ENCODE data around the gene ARHGAP25.
"Not testable (repeated sequence)": the region's sequence is repeated elsewhere in the genome, so short reads cannot be mapped to it uniquely, and the experiment has no call there.

ARHGAP25 gene

DNA sequence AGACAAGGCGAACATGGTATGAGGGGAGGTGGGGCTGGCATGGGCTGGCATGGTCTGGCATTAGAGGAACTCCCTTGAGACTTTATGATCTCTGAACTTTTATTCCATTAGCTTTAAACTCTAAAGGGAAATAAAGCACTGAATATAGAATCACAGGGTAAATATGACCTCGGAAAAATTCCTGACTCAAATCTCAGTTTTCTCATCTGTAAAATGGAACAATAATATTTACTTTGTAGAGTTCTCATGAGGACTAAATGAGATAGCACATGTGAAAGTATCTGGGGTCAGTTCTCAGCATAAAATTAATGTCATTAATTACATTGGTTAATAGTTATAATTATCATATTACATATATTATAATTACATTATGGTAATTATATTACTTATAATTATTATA lies 65.9 kb downstream of the ARHGAP25 start:
- no peak overlapping the region for H3K27ac ChIP-seq
- TF ChIP-seq, protein P1, sequence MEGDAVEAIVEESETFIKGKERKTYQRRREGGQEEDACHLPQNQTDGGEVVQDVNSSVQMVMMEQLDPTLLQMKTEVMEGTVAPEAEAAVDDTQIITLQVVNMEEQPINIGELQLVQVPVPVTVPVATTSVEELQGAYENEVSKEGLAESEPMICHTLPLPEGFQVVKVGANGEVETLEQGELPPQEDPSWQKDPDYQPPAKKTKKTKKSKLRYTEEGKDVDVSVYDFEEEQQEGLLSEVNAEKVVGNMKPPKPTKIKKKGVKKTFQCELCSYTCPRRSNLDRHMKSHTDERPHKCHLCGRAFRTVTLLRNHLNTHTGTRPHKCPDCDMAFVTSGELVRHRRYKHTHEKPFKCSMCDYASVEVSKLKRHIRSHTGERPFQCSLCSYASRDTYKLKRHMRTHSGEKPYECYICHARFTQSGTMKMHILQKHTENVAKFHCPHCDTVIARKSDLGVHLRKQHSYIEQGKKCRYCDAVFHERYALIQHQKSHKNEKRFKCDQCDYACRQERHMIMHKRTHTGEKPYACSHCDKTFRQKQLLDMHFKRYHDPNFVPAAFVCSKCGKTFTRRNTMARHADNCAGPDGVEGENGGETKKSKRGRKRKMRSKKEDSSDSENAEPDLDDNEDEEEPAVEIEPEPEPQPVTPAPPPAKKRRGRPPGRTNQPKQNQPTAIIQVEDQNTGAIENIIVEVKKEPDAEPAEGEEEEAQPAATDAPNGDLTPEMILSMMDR (conservative IDR thresholded peaks at IDR 0.05), result no peak
- TF ChIP-seq ZFX (IDR thresholded peaks at IDR 0.05), result no peak

DNA sequence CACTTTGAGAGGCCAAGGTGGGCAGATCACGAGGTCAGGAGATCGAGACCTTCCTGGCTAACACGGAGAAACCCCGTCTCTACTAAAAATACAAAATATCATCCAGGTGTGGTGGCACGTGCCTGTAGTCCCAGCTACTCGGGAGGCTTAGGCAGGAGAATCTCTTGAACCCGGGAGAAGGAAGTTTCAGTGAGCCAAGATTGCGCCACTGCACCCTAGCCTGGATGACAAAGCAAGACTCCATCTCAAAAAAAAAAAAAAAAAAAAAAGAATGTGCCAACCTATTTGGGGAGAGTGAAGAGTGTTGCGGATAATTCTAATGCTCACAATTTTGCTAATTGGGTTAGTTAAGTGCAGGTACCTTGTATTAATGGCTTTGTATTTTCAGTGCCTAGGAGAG lies 67.5 kb downstream of the ARHGAP25 start:
- H3K27ac ChIP-seq, result not testable (repeated sequence)

DNA sequence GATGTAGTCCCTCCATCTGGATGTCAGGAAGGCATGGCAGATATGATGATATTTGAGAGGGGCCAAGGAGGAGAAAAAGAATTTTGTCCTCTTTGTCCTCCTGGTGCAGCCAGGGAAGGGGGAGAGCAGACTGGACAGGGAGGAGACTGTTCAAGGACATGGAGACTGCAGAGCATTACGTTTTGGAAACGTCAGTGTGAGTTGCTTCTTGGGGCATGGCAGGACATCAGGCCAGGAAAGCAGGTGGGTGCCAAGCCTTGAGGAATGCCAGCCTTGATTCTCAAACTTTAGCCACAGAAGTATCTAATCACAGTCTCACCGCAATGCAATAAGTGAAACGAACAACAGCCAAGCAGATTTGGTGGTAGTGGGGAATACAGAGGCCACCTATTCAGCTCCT lies 70.4 kb downstream of the ARHGAP25 start:
- no peak overlapping the region for H3K27ac ChIP-seq
- TF ChIP-seq, protein P1 (conservative IDR thresholded peaks at IDR 0.05), result no peak
- TF ChIP-seq ZFX (IDR thresholded peaks at IDR 0.05), result no peak

DNA sequence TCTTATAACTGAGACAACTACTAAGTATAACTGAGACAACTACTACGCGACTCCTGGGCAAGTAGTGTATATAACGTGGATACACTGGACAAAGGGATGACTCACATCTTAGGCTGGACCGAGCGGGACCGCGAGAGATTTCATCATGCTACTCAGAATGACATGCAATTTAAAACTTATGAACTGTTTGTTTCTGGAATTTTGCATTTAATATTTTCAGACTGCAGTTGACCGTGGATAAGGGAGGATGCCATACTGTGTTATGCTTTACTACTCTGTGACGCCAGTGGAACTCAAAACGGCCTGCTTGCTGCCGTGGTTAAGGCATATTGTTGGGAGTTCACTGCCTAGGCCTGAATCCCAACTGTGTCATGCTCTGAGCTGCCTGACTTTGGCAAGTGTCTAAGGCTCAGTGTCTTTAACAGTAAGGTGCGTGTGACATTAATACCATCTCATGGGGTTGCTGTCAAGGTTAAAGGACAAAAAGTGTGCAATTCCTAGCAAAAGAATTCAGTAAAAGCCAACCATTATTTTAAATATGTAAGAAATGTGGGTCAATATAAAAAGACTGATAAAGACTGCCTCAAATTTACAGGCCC lies 72.0 kb downstream of the ARHGAP25 start:
- TF ChIP-seq ZFX (IDR thresholded peaks at IDR 0.05), result no peak
- TF ChIP-seq, protein P1 (conservative IDR thresholded peaks at IDR 0.05), result no peak
- no peak overlapping the region for H3K27ac ChIP-seq

DNA sequence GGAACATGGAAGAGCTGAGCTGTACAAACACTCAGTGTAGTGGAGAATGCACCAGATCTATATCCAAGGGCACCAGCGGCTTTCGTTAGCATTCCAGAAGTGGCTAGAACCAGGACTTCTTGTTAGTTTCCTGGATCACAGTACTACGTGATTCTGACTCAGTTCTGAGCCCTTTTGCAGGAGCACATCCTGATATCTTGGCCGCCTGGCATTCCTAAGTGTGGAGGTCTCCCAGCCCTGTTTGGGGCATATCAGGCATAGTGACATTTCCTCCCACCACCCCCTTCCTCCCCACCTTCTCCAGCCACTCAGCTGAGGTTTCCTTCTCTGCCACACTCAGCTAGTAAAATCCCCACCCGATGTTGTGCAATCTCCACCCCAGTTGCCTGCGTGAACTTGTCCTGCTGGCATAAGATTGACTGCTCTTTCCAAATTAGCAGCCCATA lies 73.2 kb downstream of the ARHGAP25 start:
- no peak overlapping the region for H3K27ac ChIP-seq
- no peak for TF ChIP-seq ZFX (IDR thresholded peaks at IDR 0.05)
- TF ChIP-seq, protein P1 (conservative IDR thresholded peaks at IDR 0.05), result no peak

DNA sequence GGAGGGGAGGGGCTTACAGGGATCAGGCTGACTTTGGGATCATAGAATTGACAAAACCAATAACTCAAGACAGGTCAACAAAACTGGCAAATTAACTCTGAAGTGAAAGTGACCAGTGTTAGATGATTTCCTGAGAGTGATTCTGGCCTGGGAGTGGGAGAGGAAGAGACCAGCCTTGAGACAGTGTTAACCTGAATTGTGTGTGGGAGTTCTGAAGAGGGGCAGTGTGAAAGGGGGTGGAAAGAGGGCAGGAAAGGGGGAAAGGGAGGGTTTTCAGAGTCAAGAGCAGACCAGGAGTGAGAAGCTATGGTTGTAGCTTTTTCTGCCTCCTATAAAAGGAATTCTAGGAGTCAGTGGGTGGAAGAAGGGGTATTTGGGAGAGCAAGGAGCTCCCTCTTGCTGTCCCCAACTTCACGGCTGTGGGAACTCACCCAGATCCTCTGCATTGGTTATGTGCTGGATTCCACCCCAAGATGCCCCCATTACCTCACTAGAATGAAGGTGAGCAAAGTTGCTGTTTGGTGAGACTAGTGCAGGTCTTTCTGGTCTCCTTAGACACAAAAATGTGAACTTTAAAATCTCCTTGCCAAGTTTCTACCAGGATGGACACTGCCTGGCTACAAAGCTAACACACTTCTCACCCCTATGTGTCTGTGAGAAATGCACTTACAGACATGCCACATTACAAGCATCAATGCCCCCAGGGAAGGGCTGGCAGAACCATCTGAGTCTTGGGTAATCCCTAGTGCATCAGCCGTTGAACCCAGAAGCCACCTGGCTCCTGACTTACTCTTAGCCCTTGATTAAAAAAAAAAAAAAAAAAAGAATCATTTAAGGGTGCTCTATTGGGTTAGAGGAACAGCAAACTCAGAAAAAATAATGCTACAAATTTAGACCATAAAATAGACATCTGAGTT lies 75.0 kb downstream of the ARHGAP25 start:
- no peak overlapping the region for H3K27ac ChIP-seq
- no peak for TF ChIP-seq ZFX (IDR thresholded peaks at IDR 0.05)
- TF ChIP-seq, protein P1 (conservative IDR thresholded peaks at IDR 0.05), result no peak

DNA sequence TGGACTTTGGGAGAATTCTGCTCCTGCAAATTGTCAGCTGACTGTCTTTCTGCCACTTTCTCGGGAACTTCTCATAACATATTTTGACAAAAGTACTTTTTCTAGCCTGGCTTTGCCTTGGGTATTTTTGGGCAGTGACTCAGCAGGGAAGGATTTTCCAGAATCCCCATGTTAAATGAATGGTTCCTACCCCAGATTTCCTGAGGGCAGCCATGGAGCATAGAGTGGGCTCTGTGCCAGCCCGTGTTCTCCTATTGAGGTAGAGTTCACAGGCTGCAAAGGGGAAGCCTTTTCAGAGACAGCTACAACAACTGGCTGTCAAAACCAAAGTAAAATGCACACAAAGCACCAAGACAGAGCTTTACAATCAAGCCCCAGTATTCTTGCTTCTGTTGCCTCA lies 76.8 kb downstream of the ARHGAP25 start:
- no peak overlapping the region for H3K27ac ChIP-seq
- TF ChIP-seq ZFX (IDR thresholded peaks at IDR 0.05), result no peak
- TF ChIP-seq, protein P1 (conservative IDR thresholded peaks at IDR 0.05), result no peak

All from C4-2B (cell line).